H1 (cell line): ENCODE results near the gene NFKBIE. TPM values are rescaled to one million over a fixed set of nuclear protein-coding genes. Genes with fewer than 3 reads are reported as not detected.

Experiments used
- BACH1 ChIP-seq: IDR thresholded peaks from 2 replicates; pipeline ENCODE4 v1.6.1; 2012; ENCODE audit warnings: low read length, improper control_type of control experiment
- EZH2 ChIP-seq: fragments of 200-600 bp; sonication (generic); IDR thresholded peaks from 2 replicates; pipeline ENCODE4 v1.7.1; 2012; ENCODE audit warnings: low read depth, mild to moderate bottlenecking, moderate library complexity, low read length, inconsistent platforms; ENCODE audit not compliant: severe bottlenecking
- polyA plus RNA-seq, 7 experiments: library from polyadenylated mRNA; depleted of rRNA in 3 of 7; stranded (reverse) in 5 of 7; unstranded in 2 of 7; fragments of >200 nt in 5 of 7; fragments of 200-250 nt in 2 of 7; gene quantifications; 1 replicate in 5 of 7; 2 replicates in 1 of 7; 4 replicates in 1 of 7; pipeline versions ENCODE4 v1.2.1 to v1.2.3, GENCODE V29; 2011 to 2013; ENCODE audit warnings: missing spikeins in 2 of 7, mixed read lengths in 2 of 7
- total RNA-seq: library from RNA; stranded (reverse); fragmentation: NEBNext Ultra II Directional; extraction: Animal tissue kit (Norgen Biotek cat#: 25700); gene quantifications from 2 replicates; pipeline ENCODE4 v1.2.1, GENCODE V29; 2021

The NFKBIE gene
- total and polyA plus RNA-seq, 2 of the 8 experiments (the other 6 are each of a cell fraction or from before 2014, with no cell fraction given): 13.5 to 19.2 TPM

DNA sequence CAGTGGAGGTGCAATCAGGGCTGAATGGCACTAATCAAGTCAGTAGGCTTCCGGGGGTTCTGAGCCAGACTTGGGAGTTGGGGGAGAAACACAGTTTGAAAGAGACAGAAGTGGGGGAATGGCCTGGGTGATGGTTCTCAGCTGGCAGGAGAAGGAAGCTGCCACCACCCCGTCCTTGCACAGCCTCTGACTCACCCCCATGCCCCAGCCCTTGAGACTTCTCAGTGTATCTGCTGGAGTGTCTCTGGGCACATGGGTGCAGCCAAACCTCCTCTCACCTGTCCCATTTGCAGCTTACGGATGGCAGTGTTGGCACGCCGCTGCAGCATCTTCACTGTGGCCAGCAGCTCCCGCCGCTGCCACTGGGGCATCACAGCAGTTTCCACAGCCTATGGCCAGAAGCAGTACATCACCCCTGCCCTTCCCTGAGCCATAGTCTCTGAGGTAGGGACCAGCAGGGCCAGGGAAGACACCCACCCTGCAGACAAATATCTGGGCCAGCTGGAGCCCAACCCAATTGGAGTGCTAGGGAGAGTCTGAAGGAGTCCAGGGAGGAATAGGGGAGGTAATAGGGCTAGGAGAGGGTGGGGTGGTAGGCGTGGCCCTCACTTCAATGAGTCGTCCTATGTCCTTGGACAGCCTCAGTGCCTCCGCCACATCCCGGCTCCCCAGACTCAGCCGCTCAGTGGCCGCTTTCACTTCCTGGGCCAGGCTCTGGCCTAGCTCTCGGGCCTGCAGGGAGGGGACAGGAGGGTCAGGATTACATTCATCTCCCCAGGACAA lies 36.6 kb upstream of the NFKBIE start (continued):
- TF ChIP-seq EZH2: no peak
- no peak for TF ChIP-seq BACH1
